ENCODE measurements around the gene SRSF9. TPM values are rescaled to one million over a fixed set of nuclear protein-coding genes. Genes with fewer than 3 reads are reported as not detected.

Gene SRSF9
- total and polyA plus RNA-seq, 2 donors (not counting 1 experiment from before 2014, with no cell fraction given) = 96.3 to 157 TPM

- Histone ChIP-seq H3K36me3 (replicated peaks in 1 of 2; ENCODE audit: control extremely low read depth in 1 of 2, control insufficient read depth in 1 of 2, extremely low read depth in 1 of 2, insufficient read depth in 2 of 2, low read length in 1 of 2) (peaks cover 0 to 5% of the 10 kb centered on the region in 2 experiments), H3K27ac (ENCODE audit: low read length in 2 of 2) (peak within 1 kb of the TSS; percentile 45 to 78), H3K4me2 (replicated peaks; ENCODE audit: low read depth, low read length, poor library complexity, severe bottlenecking) (peak within 1 kb of the TSS; percentile 87), H3K9ac (ENCODE audit: low read length) (peak within 1 kb of the TSS; percentile 82), H2AFZ (ENCODE audit: insufficient read depth, low read depth, low read length, poor library complexity, severe bottlenecking) (peak within 1 kb of the TSS; percentile 83), H3K4me1 (ENCODE audit: control insufficient read depth in 2 of 2, insufficient read depth in 2 of 2, low read length in 2 of 2) (peaks cover 17% of the 10 kb centered on the region in 2 donors), H4K20me1 (ENCODE audit: control insufficient read depth, insufficient read depth, low read length, poor library complexity, severe bottlenecking) (peaks cover 20% of the 10 kb centered on the region), H3K9me3 (ENCODE audit: control extremely low read depth in 1 of 3, control insufficient read depth in 2 of 3, insufficient read depth in 1 of 3, low read length in 2 of 3) (no peaks in the 10 kb centered on the region), H3K27me3 (replicated peaks in 1 of 4; ENCODE audit: control extremely low read depth in 1 of 4, control insufficient read depth in 3 of 4, insufficient read depth in 4 of 4, low read length in 3 of 4) (no peaks in the 10 kb centered on the region), H3K79me2 (ENCODE audit: control insufficient read depth, insufficient read depth, low read length) (peaks cover 24% of the 10 kb centered on the region), H3K4me3 (ENCODE audit: control extremely low read depth in 1 of 5, extremely low read depth in 1 of 5, insufficient read depth in 1 of 5, low read depth in 2 of 5, low read length in 4 of 5) (peak within 1 kb of the TSS; percentile 68 to 90 (median 83))
- Mint-ChIP-seq H3K27me3 (no peaks in the 10 kb centered on the region), H3K9me3 (ENCODE audit: insufficient read depth) (no peaks in the 10 kb centered on the region), H3K27ac (peak within 1 kb of the TSS; percentile 93), H3K4me1 (peaks cover 28% of the 10 kb centered on the region), H3K4me3 (peak within 1 kb of the TSS; percentile 98)
- TF ChIP-seq CTCF (IDR thresholded peaks at IDR 0.05) (no peak), EZH2 (IDR thresholded peaks at IDR 0.05; ENCODE audit: borderline replicate concordance, insufficient read depth, low read depth, low read length, poor library complexity, severe bottlenecking) (no peak)
- ChIA-PET POLR2A (interaction anchor here (0.6 to 2.0 kb wide), 3 partner anchors 13 to 42 kb away, joined by 3 to 26 read pairs (median 3); partner anchors contain the start of gene SRSF9), CTCF (interaction anchor here (0.5 to 2.1 kb wide), 13 partner anchors 11 to 1039 kb away, joined by 3 to 10 read pairs (median 5); partner anchors contain the start of genes COQ5 and RNU4-1)
- peak; percentile 95 for ATAC-seq (ENCODE audit: low read depth)
- under 1% methylated on average over 48 of the region's 53 CpGs for WGBS (ENCODE audit: insufficient coverage)
- peak; percentile 99 for DNase-seq
- intact Hi-C loops (cut with micrococcal nuclease) = loop anchor here (1.0 to 5.0 kb wide), 7 partner anchors 27 to 140 kb away; partner anchors contain the start of genes COQ5, GATC, POP5 and RNF10
These were observed 26.3 kb upstream of the SRSF9 start, which contains the start of gene DYNLL1 for GRCh38 chr12:120495731-120496412. TSS of gene DYNLL1 (plus strand) at chr12:120496113. CDS start at chr12:120496422, 309 bp downstream.
